Fibroblast of mammary gland (primary cell): Measurements from ENCODE around the gene TENM4.

Experiments used
- DNase-seq: peaks from one replicate; pipeline ENCODE4 v3.0.0-alpha.2; 2010; ENCODE audit warnings: low read depth
- H3K4me3 ChIP-seq: 2 replicates; pipeline ENCODE4 v1.5.1; 2011; ENCODE audit warnings: low read depth, mild to moderate bottlenecking, low read length, moderate library complexity; ENCODE audit not compliant: control insufficient read depth
- TF ChIP-seq, protein P1 (sequence below): conservative IDR thresholded peaks from 2 replicates; pipeline ENCODE4 v1.5.1; 2011; ENCODE audit warnings: low read depth, low read length, inconsistent platforms; ENCODE audit not compliant: control insufficient read depth, insufficient read depth

Gene TENM4

DNA sequence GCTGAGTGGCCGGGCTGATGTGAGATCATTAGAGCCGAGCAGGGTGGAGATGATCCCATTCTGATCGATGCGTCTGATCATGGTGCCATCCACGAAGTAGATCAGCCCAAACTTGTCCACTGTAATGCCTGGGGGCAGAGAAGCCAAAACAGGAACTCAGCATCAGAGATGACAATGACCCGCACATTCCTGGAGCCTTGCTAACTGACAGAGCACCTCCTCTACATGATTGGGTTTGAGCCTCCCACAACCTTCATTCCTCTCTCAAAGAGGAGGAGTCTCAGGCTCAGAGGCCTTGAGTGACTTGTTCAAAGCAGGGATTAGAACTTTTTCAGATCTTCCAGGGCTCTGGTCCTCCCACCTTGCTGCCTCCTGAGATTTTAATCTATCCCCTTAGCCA lies 732.4 kb downstream of the TENM4 start:
- H3K4me3 ChIP-seq: no peak overlapping the region
- no peak for DNase-seq
- TF ChIP-seq, protein P1, sequence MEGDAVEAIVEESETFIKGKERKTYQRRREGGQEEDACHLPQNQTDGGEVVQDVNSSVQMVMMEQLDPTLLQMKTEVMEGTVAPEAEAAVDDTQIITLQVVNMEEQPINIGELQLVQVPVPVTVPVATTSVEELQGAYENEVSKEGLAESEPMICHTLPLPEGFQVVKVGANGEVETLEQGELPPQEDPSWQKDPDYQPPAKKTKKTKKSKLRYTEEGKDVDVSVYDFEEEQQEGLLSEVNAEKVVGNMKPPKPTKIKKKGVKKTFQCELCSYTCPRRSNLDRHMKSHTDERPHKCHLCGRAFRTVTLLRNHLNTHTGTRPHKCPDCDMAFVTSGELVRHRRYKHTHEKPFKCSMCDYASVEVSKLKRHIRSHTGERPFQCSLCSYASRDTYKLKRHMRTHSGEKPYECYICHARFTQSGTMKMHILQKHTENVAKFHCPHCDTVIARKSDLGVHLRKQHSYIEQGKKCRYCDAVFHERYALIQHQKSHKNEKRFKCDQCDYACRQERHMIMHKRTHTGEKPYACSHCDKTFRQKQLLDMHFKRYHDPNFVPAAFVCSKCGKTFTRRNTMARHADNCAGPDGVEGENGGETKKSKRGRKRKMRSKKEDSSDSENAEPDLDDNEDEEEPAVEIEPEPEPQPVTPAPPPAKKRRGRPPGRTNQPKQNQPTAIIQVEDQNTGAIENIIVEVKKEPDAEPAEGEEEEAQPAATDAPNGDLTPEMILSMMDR: no peak

DNA sequence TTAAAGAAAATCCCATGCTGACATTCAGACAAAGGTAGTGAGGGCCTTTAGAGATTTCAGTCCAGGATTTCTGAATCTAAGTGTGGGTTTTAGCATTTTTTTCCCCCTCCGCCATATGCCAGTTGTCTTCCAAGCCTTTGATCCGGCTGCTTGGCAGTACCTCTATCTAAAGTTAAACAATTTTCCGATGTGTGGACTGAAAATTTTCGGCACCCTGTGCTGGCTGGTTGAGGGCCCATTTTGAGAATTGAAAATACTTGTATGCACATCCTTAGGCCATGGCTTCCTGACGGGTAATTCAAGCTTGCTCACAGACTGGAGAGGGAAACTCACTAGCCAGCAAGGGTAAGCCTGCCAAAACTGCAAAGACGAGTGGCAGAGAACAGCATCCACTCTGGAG lies 734.3 kb downstream of the TENM4 start:
- DNase-seq: no peak
- H3K4me3 ChIP-seq: no peak overlapping the region
- TF ChIP-seq, protein P1: no peak

DNA sequence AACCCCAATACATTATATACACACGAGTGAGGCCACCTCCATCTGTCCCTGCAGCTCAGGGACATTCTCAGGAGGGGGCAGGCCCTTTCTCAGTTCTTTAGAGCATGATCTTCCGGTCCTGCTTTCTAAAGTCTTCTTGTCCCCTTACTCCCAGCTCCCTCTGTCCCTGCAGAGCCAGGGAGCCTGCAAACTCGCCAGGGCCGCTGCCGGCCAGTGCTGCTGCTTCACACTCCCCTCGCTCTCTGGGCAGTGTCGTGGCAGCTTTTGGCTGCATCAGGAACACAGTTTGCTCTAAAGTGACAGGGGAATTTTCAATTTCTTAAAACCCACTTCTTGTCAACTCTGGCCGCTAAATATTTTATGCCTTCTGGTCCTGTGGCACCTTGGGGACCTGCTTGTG lies 736.0 kb downstream of the TENM4 start:
- TF ChIP-seq, protein P1: no peak
- no peak overlapping the region for H3K4me3 ChIP-seq
- no peak for DNase-seq

DNA sequence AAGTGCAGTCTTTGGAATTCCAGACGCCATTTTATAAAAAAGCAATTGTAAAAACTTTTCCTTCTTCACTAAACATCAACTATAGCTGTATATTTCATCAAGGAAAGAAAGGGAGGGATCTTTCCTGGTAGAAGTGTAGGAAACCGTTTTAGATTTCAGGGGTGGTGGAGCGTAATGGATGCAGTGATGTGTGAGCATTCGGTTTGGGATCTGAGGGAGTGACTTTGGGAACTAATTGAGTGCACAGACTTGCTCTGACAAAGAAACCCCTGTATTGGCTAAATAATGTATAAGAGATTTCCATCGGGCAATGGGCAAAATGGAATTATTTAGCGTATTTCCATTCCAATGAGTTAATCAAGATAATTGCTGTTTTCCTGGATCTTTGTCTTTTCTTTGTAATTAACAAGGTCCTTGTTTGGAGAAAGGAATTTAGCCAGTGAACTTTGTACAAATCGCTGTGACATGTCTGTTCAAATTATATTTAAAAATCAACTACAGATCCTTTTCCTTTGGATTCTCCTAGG lies 741.2 kb downstream of the TENM4 start:
- TF ChIP-seq, protein P1: no peak
- H3K4me3 ChIP-seq: no peak overlapping the region
- no peak for DNase-seq

DNA sequence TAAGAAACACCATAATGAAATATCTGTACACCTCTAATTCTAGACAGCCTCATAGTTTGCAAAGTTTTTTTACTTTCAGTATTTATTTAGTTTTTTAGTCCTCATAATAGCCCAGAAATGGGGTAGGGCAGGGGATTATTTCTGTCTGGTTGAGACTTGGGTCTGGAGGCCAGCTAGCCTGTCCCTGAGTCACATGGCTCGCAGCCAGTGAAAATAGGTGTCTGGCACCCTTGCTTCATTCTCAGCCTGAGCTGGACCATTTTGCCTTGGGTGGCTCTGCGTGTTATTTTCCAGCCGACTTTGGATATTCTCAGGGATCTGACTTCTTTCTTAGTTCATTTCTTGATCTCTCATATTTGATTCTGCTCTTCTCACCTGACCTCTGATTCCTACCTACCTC lies 742.2 kb downstream of the TENM4 start:
- TF ChIP-seq, protein P1: no peak
- DNase-seq: peak; percentile 75
- H3K4me3 ChIP-seq: no peak overlapping the region

GRCh38 chr11:78696177-78696576 lies 744.7 kb downstream of the TENM4 start:
- no peak overlapping the region for H3K4me3 ChIP-seq
- no peak for DNase-seq
- TF ChIP-seq, protein P1: no peak

DNA sequence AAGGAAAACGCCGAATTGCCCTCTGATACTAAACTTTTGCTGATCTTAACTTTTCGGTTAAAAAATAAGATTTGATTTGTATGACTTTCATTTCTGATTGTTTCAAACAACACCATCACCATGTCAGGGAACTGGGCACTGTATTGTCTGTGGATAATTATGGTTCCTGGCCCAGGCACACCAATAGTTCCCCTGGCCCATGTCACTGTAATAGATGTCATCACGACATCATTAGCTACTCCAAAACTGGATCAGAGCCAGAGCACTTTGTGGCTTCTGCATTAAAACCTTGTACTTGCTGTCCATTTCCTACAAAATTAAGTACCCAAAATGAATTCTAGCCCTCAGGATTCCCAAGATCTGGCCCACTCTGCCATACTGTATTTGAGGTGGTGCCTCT lies 746.7 kb downstream of the TENM4 start:
- DNase-seq: peak; percentile 3
- H3K4me3 ChIP-seq: no peak overlapping the region
- TF ChIP-seq, protein P1: no peak
